ENCODE results near the gene SLAIN2. TPM values are rescaled to one million over a fixed set of nuclear protein-coding genes. Genes with fewer than 3 reads are reported as not detected.

The SLAIN2 gene
- total RNA-seq, 2 donors from 2014 or later = 82.1 to 199 TPM

DNA sequence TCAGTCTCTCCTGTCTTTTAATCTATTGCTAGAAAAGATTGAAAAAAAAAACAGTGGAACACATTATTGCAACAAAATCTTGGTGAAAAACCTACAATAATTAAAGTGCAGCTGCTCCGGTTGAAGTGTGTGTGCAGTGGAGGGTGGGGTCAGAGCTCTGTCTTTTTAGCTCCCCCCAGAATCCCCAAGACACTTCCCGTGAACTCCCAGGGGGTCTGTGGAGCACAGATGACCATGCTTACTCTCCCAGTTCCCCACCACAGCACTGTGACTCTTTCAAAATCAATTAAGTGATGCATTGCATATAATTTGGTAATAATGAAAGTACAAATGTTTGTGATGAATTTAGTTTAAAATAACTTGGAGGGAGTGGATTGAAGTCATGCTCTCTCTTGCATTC lies 126.1 kb downstream of the SLAIN2 start:
- Histone ChIP-seq H3K9me3 (no peaks in the 10 kb centered on the region), H3K4me3 (no peak overlapping the region), H3K4me1 (no peaks in the 10 kb centered on the region), H3K27me3 (no peaks in the 10 kb centered on the region), H3K27ac (no peak overlapping the region), H3K36me3 (no peaks in the 10 kb centered on the region)
- DNase-seq (ENCODE audit: low spot score) = no peak
- no peak for TF ChIP-seq CTCF (IDR thresholded peaks at IDR 0.05)

GRCh38 chr4:48467891-48468290 lies 126.6 kb downstream of the SLAIN2 start:
- Histone ChIP-seq H3K36me3 (no peaks in the 10 kb centered on the region), H3K4me3 (no peak overlapping the region), H3K4me1 (no peaks in the 10 kb centered on the region), H3K27ac (no peak overlapping the region), H3K9me3 (no peaks in the 10 kb centered on the region), H3K27me3 (no peaks in the 10 kb centered on the region)
- DNase-seq (ENCODE audit: low spot score) = no peak
- TF ChIP-seq CTCF (IDR thresholded peaks at IDR 0.05) = no peak

DNA sequence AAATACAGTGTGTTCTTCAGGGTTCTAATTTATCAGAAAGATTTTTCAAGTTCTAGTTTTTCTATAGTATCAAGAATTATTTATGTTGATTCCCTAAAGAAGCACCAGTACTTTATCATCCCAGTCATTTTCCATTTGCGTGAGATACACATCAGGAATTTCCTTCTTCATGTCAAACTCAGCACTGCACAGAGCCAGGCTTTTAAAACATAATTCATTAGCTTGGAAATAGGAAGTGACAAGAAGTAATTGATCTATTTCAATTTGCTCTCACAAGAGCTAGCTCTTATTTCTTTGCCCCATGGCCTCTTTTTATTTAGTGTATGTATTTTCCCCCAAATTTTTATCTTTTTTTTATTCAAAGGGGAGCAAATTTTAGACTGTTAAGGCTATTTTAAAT lies 128.8 kb downstream of the SLAIN2 start:
- H3K36me3 ChIP-seq = no peaks in the 10 kb centered on the region
- no peaks in the 10 kb centered on the region for H3K4me1 ChIP-seq
- no peaks in the 10 kb centered on the region for H3K27me3 ChIP-seq
- TF ChIP-seq CTCF (IDR thresholded peaks at IDR 0.05) = no peak
- no peak overlapping the region for H3K27ac ChIP-seq
- H3K4me3 ChIP-seq = no peak overlapping the region
- H3K9me3 ChIP-seq = no peaks in the 10 kb centered on the region
- DNase-seq (ENCODE audit: low spot score) = no peak

- H3K9me3 ChIP-seq = no peaks in the 10 kb centered on the region
- no peak for TF ChIP-seq CTCF (IDR thresholded peaks at IDR 0.05)
- no peak overlapping the region for H3K4me3 ChIP-seq
- no peaks in the 10 kb centered on the region for H3K36me3 ChIP-seq
- no peaks in the 10 kb centered on the region for H3K27me3 ChIP-seq
- no peak for DNase-seq (ENCODE audit: low spot score)
- no peak overlapping the region for H3K27ac ChIP-seq
- H3K4me1 ChIP-seq = no peaks in the 10 kb centered on the region
Measured at GRCh38 chr4:48470570-48470969, 129.2 kb downstream of the SLAIN2 start.

DNA sequence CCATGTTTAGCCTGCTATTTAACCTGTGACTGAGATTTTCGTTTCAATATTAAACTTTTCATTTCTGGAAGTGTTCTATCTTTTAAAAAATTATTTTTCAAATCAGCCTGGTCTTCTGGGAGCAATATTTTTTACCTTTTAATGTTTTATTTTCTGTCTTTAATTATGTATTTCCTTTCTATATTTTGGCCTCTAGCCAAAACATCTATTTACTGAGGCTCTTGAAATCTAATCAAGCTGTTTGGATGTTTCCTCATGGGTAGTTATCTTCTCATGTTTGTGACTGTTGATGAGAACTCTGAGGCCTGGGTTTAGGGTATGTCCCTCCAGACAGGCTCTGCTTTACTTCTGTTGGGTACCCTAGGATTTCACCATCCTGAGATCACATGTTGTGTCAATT lies 131.5 kb downstream of the SLAIN2 start:
- no peaks in the 10 kb centered on the region for H3K9me3 ChIP-seq
- H3K27ac ChIP-seq = no peak overlapping the region
- no peak for DNase-seq (ENCODE audit: low spot score)
- no peak for TF ChIP-seq CTCF (IDR thresholded peaks at IDR 0.05)
- no peaks in the 10 kb centered on the region for H3K36me3 ChIP-seq
- H3K4me1 ChIP-seq = no peaks in the 10 kb centered on the region
- no peak overlapping the region for H3K4me3 ChIP-seq
- no peaks in the 10 kb centered on the region for H3K27me3 ChIP-seq

DNA sequence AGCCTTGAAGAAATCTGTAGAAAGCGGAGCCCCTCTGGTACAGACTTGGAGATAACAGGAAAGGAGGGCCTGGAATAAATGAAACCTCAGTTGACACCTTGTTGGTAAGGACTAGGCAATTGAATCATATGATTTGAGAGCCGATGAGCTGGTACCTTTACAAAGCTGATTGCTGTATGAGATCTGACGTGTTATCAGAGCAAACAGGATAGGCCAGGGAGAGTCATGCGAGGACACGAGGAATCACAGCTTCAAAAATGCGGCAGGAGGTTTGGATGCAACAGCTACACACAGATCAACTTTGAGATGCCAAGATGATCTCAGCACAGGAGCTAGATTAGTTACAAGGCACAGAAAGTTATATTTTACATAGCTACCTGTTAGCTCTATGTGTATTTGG lies 134.4 kb downstream of the SLAIN2 start:
- no peak overlapping the region for H3K4me3 ChIP-seq
- H3K36me3 ChIP-seq = no peaks in the 10 kb centered on the region
- no peaks in the 10 kb centered on the region for H3K9me3 ChIP-seq
- no peak overlapping the region for H3K27ac ChIP-seq
- H3K4me1 ChIP-seq = no peaks in the 10 kb centered on the region
- no peaks in the 10 kb centered on the region for H3K27me3 ChIP-seq
- DNase-seq (ENCODE audit: low spot score) = no peak
- no peak for TF ChIP-seq CTCF (IDR thresholded peaks at IDR 0.05)

Measured in right atrium auricular region (tissue), 2 donors.